ENCODE data around the gene RGS19.

RGS19 gene

DNA sequence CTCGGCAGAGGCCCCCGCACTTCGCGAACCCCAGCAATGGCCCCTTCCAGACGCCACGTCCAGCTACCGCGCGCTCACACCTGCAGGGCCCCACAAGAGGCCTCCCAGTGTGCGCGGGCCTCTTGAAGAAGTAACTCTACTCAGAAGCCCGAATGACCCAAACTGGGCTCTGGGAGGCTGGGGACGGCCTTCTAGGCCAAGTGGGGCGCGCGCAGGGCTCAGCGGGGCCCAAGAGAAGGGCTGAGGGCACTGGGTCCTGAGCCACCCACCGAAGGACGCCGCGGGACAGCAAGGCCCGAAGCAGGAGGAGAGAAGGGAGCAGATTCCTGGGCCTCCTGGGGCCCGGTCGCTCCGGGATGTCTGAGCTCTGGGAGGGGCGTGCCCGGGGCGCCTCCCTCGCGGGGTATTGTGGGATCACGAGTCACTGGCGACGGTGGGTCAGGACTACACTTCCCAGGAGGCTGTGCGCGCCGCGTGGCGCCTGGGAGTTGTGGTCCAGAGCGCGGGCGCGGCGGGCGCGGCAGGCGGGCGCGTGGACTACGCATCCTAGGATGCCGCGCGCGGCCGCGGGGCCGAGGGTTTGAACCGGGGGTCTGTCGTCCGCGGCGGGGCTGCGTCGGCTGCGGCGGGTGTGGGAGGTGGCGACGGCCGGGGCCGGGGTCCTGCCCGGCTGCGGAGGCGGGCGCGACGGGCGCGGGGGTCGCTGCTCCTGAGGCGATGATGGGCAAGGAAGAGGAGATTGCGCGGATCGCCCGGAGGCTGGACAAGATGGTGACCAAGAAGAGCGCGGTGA, 16.5 kb downstream of the RGS19 start, which contains the start of gene TCEA2:
TCEA2 (plus strand) TSS at position 603 of the 793 bp plus-strand sequence; CDS start at position 718, 115 bp downstream.
- peak; percentile 93 for DNase-seq

DNA sequence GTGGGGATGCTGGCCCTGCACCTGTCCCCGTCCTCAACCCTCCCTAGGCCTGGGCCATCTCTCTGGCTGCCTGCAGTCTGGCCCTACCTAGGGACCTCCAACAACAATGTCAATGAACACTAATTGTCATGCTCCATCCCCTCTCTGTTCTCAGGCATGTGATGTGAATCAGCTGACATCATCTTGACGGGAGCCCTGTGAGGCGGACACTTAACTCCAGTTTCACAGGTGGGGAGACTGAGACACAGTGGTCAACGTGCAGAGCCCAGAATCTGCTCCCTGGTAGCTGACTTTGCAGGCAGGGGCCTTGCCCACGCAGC, 17.1 kb downstream of the RGS19 start:
- no peak for DNase-seq

DNA sequence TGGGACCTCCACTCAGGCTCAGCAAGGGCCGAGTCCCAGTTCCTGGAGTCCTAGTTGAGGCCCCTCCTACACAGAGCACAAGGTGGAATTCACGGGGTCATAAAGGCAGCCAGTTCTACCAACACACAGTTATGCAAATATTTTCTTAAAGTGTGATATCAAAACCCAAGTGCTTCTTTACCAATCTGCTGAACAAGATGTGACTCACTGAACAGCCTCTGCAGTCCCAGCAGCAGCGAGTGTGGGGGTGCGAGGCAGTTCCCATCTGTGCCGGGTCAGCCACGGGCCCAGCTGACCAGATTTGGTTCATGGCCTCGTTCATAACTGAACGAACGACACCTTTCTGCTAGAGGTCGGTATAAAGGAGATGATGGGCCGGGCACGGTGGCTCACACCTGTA, 20.8 kb downstream of the RGS19 start:
- no peak for DNase-seq

DNA sequence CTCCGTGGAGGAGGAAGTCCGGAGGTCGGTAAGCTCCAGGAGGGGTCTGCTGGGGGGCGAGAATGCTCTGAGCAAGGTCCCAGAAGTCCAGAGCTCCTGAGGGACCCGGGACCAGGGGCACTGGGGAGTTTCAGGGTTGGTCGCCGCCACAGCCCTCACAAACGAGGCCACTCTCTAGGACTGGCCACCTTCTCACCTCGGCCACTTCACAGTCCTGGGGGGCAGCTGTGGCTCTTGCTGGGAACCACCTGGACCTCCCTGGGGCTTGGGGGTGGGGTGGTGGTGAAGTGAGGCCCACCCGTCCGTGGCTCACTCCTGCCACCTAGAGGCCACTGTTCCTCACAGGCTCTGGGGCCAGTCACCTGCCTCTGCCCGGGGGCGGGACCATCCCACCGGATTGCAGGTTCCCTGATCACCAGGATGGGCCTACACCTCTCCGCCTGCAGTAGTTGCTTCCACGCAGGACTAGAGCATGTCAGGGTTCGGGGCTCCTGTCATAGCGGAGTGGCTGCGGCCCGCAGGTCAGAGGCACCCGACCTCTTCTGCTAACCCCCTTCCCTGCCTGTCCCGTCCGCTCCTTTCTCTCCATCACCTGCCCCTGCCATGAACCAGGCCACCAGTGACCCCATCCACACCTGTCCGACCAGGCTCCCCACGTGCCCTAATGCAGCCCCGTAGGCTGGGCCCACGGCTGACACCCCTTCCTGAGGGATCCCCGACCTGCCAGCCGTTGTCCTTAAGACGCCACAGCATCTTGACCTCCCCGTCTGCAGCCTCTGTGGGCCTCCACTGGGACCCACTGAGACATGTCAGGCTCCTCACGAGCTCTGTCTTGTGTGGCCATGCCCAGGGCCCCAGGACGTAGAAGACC, 21.5 kb downstream of the RGS19 start:
- DNase-seq, result peak; percentile 70

DNA sequence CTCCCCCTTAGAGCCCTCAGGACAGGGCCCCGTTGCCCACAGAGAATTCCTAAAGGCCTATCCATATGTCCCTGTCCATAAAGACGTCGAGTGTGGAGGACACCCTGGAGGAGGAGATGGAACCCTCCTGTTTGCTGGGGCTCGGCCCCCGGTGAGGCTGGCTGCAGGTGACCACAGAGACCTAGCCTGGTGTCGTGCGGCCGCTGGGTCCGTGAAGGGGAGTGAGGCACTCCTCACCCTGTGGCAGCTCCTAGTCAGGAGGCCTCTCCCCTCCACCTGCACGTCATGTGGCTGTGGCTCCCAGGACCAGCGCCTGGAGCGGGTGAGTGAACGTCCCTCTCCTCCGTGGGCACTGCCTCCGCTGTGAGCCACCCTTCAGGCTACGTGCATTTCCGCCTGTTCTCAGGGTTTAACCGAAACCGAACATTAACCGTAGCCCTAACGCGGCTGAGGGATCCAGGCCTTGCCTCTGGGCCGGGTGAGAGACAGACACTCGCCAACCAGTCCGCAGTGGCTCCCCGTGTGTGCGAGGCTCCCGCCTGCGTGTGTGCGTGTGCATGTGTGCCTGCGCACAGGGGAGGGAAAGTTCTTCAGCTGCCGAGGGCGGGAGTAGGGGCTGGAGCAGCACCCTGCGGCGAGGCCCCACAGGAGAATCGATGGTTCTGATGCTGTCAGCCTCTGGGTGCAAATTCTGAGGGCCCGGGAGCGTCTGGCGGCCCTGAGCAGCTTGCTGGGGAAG, 22.3 kb downstream of the RGS19 start:
- DNase-seq, result no peak

DNA sequence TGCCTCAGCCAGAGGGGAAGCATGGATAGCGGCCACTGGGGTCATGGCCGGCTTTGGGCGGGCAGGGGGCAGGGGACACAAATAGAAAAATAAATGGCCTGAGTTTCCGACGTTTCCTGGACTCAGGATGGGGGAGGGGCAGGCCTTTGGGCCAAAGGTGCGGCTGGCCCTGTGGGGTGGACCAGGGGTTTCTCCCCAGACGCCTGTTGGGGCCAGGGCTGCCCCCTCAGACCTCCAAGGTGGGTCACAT, 22.8 kb downstream of the RGS19 start:
- no peak for DNase-seq

DNA sequence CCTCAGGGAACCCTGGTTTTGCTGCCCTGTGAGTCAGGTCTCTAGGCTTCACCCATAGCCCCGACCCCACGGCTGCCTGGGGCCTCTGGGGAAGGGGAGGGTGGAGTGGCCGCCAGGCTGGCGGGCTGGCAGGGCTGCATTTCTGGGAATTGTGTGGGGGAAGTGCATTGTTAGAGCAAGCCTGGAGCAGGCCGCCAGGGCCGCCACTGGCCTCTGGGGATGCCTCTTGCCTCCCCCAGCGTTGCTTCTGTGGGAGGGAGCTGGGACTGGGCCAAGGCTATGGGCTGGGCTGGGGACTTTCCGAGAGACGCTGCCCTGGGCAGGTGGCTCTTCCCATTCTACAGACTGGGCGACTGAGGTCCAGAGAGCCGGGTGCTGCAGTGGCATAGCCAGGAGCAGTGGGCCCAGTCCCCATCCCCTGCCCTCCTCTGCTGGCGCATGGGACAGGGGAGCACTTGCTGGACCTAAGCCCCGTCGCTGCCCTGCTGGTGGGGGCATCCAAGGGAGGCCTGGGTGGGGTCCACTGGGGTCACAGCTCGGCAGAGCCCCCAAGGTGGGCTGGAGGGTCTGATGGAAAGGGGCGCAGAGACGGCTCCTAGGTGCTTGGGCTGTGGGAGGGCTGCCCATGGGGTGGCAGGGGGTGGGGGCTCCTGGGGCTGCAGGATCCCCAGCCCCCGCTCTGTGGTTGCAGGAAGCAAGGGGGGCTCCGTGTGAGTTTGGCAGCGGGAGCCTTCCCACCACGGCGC, 23.3 kb downstream of the RGS19 start:
- no peak for DNase-seq

DNA sequence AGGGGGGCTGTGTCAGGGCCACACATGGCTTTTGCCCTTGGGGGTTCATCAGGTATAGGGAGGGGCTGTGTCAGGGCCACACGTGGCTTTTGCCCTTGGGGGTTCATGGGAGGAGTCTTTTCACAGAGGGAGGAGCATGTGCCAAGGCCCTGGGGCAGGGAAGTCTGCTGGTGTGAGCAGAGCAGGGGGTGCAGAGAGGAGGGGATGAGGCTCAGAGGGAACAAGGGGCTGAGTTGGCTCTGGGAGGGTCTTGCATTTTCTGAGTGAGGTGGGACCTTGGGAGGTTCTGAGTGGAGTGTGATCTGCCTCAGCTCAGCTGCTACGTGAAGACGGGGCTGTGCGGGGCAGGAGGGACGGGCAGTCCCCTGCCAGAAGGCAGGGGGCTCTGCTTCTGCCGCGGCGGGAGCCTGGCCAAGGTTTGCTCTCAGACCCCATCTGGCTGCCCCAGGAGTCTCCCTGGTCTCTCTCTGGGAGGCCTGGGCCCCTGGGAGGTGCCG, 23.9 kb downstream of the RGS19 start:
- DNase-seq, result no peak

DNA sequence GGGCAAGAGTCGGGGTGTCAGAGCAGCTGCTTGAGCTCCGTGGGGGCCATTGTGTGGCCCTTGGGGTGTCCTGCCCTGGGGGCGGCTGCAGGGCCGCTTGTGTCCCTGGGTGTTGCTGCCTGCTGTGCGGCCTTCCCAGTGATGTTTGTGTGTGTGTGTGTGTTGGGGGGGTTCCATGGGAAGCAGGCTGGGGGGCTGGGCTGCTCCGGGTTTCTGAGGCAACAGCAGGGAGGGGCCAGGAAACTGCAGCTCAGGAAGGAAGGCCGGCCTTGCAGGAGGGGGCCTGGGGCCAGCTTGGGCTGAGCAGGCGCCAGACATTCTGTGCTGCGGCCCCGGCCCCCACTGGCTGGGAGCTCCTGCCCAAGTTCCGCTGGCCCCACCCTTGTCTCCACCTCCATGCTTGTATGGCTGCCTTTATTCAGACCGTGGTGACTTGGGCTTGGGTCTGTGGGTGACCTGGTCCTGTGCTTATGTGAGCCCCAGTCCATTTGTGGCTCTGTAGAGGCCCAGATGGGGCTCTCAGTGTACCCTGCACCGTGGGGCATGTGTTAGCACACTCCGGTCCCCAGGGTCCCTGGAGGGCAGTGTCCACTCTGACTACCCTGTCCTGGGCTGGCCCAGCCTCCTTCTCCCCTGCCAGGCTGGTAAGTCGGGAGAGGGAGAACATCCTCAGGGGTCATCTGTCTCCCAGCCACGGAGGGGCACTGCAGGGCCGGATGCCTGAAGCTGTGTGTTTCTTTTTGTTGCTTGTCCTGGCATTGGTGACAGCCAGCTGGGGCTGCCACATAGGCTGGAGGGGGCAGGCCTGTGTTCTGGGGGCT, 25.3 kb downstream of the RGS19 start:
- DNase-seq, result no peak

DNA sequence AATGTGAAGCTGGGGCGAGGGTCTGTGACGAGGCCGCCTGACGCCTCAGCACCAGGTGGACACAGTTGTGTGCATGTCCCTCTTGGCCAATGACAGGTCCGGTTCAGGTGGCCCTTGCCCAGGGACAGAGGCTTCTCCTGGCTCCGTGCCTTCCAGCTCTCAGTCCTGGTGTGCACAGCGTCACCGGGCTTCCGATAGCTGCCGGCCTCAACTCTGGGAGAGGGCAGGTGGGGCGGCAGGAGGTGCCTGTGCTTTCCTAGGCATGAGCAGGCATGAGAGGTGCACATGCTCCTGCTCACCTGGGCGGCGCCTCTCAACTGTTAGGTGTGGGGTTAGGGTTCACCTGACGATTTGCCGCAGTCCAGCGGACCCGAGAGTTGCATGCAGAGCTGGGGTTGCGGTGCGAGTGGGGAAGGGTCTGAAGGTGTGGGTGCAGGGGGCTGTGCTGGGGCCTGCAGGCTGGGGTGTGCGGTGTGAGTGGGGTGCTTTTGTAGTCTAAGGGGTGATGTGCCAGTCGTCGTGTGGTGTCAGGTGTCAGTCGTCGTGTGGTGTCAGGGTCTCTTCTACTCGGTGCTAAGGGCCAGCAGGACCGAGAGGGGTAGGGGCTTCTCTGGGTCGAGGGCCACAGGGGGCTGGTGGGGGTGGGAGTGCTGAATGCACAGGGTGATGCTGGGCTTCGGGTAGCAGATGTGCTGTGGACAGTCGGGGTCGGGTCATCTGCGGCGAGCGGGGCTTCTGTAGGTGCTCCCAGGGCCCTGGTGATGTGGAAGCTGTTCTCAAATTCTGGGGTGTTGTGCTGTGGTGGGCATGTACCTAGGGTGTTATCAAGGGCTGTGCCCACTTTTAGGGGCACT, 26.1 kb downstream of the RGS19 start:
- no peak for DNase-seq

DNA sequence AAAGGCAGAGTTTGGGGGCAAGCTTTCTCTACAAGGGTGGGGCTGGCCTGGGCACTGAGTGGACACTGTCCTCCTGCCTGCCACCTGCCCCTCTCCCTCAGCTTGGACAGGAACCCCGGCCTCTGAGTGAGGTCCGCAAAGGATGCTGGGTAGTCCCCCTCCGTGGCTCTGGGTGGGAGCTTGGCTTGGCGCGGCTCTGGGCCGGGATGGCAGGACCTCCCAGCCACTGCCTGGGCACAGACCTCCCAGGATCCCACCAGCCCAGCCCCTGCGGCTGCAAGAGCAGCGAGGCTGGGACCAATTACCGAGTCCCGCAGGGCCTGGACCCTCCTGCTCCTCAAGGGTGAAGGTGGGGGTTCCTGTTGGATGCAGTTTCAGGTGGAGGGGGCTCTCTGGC, 27.0 kb downstream of the RGS19 start:
- DNase-seq, result no peak

DNA sequence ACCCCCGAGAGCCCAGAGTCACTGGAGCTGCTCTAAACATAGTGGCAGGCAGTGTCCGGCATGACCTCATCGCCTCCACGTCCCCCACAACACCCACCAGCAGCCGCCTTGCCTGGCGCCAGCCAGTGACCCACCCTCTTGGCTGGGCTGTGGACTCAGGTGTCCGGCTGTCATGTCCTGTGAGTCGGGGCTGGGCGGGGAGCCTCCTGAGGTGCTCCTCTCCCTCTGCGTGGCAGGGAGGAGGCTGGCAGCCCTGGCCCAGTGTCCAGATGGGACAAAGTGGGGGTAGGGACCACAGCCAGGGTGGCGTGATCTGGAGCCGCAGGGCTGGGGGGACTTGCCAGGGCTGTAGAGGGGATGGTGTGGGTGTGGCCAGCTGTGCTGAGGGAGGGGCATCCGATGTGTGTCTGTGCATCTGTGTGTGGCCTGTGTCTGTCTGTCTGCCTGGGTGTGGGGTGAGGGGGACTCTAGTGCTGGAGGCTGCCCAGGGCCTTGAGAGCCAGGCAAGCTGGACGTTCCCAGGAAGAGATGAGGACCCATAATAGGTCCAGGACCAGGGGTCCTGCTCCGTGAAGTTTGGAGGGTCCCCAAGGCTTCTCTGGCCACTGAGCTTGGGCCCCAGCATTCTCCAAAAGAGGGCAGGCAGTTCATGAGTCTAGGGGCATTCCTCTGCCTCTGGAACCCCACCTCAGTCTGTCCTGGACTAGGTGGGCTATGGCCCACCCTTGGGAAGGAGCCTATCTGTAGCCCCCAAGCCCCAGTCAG, 27.6 kb downstream of the RGS19 start:
- no peak for DNase-seq

DNA sequence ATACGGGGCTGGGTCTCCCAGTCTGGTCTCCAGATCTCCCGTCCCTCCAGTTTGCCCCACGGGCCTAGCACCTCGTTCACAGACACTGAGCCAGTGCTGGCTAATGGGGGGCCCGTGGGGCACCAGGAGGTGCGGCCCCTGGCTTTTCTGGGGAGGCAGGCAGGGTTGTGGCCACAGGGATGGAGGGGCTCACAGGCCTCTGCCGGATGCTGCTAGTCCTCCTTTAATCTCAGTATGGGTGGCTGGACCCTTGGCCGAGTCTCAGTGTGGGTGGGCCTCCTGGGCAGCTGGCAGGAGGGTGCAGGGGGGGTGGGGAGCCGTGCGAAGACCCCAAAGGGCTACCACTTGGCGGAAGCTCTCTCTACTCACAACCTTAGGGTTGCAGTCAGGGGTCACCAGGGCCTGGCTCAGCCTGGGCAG, 28.3 kb downstream of the RGS19 start:
- no peak for DNase-seq

DNA sequence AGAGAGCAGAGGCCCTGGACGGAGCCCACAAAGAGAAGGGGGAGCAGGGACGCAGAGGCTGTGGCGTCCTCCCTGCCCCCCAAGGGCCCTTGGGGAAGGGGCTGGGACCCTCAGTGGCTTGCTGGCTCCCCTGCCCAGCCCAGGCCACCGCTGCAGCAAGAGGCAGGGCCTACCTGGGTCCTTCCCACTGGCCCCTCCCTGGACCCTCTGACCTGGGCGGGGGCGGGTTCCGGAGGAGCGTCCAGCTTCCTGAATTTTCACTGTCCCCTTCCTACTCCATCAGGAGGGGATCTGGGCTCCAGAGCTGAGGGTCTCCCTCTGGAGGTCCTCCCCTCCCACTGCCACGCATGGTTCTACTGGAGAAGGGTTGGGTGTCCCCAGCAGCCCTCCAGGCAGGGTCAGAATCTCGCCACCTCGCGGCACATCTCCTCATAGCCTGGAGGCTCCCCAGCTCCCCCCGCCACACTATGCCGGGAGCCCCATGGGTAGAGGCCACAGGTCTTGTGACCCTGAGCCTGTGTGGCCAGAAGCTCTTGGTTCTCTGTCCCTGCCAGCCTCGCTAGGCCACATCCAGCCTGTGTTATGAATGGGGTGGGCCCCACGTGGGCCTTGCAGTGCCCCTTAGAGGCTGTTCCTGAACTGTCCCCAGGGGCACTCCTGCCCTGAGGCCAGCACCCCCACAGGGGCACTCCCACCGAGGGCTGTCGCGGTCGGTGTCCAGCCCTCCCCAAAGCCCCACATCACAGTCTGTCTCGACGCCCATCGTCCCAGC, 28.9 kb downstream of the RGS19 start:
- no peak for DNase-seq

DNA sequence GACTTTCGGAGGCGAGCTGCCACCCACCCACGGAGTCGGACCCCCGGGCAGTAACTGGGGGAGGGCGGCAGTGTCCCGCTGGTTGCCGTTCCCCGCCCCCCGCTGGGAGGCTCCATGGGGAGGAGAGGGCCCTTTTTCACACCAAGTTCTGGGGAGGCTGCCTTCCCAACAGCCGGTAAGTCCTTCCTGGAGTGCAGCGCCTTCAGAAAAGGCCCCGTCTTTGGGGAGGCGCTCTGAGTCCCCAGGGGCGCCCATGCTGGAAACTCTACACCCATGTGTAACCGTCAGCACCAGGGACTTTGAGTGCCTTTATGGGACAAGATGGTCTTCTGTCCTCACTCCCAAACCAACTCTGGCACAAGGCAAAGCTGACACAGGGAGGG, 29.4 kb downstream of the RGS19 start:
- no peak for DNase-seq

DNA sequence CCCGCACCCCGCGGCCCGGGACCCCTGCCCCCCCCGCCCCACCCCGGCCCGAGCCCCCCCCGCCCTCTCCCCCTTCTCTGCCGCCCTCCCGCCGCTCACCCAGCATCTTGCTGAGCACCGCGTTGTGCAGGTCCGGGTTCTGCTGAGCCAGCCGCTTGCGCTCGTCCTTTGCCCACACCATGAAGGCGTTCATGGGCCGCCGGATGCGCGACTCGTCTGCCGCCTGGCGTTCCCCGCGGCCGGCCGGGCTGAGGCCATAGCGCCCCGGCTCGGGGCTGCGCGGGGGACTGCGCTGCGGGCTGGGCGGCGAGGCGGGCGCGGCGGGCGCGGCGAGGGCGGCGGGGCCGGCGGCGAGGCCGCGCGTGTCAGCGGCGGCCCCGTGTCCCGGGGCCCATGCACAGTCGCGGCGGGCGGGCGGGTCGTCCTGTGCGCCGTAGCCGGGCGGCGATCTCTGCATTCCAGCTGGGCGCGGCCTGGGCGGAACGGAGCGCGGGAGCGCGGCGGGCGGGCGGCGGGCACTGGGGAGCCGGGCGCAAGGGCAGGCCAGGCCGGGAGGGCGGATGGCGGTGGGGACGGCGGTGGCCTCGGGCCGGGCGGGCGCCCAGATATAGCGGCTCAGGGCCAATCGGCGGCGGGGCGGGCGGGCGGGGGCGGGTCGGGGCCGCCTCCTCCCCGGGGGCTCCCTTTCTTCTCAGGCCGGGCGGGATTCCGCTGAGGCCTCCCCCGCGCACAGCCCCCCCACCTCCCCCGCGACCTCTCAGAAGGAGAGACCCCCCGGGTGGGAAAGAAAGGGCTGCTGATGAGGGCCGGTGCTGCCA, 30.0 kb downstream of the RGS19 start, which contains the start of gene SOX18:
SOX18 (minus strand) TSS at position 580 of the 818 bp plus-strand sequence; CDS start at position 457, 123 bp downstream.
- DNase-seq, result no peak

DNA sequence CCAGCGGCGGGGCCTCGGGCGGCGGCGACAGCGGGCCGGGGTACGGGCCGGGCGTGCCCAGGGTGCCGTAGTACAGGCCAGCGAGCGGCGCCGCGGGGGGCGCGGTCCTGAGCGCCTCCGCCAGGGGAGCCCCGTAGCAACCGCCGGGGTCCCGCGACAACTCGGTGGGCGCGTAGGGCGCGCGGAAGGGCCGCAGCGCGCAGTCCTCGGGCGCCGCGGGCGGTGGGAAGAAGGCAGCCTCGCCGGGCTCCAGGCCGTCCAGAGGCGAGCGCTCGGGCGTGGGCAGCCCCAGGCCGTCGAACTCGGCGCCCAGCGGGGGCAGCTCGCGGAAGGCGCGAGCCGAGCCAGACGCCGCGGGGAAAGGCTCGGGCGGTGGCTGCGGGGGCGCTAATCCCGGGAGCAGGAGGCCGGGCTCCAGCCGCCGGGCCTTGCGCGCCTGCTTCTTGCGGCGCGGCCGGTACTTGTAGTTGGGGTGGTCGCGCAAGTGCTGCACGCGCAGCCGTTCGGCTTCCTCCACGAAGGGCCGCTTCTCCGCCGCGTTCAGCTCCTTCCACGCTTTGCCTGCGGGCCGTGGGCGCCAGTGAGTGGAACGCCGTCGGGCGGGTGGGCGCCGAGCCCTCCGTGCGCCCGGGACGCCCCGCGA, 30.8 kb downstream of the RGS19 start:
- no peak for DNase-seq

DNA sequence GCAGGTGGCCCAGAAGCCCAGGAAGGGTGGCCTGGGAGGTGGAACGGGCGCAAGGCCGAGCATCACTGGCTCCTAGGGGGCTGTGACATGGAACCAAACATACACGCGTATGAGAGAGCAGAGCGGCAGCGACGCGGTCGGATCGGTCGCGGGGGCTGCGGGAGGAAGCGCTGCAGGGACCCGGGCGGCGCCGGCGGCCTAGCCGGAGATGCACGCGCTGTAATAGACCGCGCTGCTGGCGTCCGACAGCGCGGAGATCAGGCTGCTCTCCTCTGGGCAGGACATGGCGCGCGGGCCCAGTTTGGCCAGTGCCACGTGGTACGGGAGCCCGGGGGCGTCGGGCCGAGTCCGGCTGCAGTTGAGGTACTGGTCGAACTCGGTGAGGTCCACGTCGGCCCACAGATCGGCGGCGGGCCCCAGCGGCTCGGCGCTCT, 31.3 kb downstream of the RGS19 start:
- DNase-seq, result no peak

Measured in COR-L47 (cell line).